GM12865 (cell line): ENCODE results near the gene PGGHG.

Experiments
- DNase-seq: peaks from one replicate; pipeline ENCODE4 v3.0.0; 2010; ENCODE audit warnings: low read depth
- H3K4me3 ChIP-seq: 2 replicates; pipeline ENCODE4 v1.5.1; 2011; ENCODE audit warnings: mild to moderate bottlenecking, low read depth, low read length, control low read depth
- TF ChIP-seq, protein P1 (sequence below): IDR thresholded peaks from 2 replicates; pipeline ENCODE4 v1.5.1; 2011; ENCODE audit warnings: low read length, control low read depth, low read depth, inconsistent platforms; ENCODE audit not compliant: insufficient read depth; ENCODE audit errors: missing control alignments

The PGGHG gene

DNA sequence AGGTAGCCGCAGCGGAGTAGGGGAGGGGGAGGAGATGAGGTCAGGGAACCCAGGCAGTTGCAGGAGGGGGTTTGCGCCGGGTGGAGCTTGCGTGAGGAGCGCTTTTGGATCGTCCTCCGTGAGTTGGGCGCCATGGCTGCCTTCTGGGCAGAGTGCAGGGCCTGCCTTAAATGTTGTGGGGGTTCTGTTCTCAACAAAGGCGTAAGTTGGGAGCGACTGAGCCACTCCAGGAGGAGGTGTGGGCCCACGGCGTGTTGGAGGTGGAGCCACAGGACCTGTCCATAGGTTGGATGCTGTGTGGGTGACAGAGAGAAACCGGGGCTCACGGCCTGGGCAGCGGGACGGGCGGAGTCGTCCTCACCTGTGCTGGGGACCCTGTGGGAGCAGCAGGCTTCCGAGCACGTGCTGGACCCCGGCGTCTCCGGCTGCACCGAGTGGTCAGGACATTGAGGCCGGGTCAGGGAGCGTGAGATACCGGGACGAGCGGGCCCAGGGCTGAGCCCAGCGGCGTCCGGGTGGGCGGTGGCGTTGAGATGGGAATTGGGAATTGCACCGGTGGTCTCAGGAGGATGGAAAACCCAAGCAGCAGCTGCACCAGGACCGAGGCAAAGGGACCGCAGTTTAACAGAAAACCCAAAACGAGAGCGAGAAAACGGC lies 977 bp upstream of the PGGHG start:
- TF ChIP-seq, protein P1, sequence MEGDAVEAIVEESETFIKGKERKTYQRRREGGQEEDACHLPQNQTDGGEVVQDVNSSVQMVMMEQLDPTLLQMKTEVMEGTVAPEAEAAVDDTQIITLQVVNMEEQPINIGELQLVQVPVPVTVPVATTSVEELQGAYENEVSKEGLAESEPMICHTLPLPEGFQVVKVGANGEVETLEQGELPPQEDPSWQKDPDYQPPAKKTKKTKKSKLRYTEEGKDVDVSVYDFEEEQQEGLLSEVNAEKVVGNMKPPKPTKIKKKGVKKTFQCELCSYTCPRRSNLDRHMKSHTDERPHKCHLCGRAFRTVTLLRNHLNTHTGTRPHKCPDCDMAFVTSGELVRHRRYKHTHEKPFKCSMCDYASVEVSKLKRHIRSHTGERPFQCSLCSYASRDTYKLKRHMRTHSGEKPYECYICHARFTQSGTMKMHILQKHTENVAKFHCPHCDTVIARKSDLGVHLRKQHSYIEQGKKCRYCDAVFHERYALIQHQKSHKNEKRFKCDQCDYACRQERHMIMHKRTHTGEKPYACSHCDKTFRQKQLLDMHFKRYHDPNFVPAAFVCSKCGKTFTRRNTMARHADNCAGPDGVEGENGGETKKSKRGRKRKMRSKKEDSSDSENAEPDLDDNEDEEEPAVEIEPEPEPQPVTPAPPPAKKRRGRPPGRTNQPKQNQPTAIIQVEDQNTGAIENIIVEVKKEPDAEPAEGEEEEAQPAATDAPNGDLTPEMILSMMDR = no peak
- DNase-seq = no peak
- H3K4me3 ChIP-seq = peak overlapping the region; percentile 43

DNA sequence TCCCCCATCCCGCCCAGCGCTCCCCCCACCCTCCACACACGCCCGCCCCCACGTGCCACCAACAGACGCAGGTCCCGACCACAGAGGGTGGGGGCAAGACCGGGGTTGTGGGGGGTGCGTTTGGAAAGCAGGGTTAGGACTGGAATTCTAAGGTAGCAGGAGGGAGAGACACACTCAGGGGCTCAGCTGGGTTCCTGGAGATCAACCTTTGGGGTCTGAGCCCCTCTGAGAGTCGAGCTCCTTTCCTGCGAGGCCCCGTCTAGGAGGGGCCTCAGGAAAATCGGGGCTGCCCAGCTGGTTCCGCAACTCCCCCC lies 429 bp downstream of the PGGHG start:
- H3K4me3 ChIP-seq = peak overlapping the region; percentile 51
- TF ChIP-seq, protein P1 = no peak
- DNase-seq = no peak

DNA sequence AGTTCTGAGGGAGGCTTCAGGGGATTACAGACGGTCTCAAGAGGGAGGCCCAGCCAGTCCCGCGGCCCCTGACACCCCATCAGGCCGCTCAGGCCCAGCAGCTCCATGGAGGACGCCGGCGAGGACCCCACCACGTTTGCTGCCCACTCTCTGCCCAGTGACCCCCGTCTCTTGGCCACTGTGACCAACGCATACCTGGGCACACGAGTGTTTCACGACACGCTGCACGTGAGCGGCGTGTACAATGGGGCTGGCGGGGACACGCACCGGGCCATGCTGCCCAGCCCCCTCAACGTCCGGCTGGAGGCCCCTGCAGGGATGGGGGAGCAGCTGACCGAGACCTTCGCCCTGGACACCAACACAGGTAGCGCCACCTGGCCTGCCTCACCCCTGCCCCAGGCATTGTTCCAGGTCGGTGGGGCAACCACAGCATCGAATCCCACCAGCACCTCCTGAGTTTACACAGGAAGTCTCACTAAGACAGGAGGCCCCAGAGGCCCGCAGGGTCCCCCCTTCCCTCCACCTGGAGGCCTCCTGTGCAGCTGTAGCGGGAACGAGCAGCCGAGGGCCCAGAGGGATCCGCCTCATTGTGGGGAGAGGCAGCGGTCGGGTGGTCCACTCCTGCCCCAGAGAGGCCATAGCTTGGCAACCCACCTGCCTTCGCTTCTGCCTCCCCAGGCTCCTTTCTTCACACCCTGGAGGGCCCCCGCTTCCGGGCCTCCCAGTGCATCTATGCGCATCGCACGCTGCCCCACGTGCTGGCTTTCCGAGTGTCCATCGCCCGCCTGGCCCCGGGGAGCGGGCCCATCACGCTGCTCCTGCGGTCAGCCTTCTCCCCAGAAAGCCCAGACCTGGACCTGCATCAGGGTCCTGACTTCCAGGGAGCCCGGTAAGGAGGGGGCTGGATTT lies 1.0 kb downstream of the PGGHG start:
- TF ChIP-seq, protein P1 = no peak
- no peak for DNase-seq
- peak overlapping the region; percentile 51 for H3K4me3 ChIP-seq

DNA sequence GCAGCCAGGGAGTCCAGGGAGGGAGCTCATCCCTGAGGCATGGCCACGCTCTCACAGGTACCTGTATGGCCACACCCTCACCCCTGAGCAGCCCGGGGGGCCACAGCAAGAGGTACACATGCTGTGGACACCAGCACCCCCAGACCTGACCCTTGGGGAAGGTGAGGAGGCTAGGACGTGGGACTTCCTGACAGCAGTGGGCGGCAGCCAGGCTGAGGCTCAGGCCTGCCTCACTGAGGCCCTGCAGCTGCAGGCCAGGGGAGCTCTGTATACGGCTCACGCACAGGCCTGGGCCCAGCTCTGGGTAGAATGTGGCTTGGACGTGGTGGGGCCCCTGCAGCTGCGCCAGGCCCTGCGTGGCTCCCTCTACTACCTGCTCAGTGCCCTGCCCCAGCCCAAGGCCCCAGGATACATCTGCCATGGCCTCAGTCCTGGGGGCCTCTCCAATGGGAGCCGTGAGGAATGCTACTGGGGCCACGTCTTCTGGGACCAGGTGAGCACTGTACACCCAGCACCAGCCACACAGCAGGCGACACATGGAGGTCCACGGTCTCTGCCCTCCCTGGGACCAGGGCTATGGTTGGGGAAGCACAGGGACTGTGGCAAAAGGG lies 1.8 kb downstream of the PGGHG start:
- no peak overlapping the region for H3K4me3 ChIP-seq
- TF ChIP-seq, protein P1 = no peak

DNA sequence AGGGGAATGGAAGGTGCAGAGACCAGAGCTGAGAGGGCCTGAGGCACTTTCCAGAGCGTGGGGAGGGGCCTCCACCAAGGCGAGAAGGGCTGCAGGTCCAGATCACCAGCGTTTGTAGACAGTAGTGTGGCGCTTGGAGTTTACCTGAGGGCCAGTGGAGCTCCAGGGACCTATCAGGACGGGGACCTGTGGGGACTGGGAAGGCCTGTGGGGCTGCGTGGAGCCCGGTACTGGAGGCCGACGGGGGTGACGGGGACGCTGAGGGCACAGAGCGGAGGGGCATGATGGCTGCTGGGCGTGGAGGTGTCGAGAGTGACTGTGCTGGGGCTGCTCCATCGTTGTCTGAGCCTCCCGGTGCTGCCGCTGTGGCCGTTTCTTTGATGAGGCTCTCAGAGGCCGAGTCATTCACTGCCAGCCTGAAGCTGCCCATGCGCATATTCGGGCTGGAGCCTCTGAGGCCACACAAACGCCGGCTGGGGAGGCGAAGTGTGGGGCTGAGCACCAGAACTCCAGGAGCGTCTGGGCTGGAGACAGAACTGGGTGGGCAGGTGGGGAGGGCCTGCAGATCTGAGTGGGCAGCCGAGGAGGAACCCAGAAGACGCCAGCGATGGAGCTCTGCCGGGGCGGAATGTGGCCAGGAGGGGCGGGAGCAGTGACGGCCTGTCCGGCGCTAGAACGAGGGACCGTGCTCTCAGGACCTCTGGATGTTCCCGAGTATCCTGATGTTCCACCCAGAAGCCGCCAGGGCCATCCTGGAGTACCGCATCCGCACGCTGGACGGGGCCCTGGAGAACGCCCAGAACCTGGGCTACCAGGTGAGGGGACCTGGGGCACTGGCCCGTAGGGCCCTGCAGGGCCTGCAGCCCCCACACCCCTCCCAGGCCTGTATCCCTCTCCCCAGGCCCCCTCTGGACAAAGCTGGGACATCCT lies 2.6 kb downstream of the PGGHG start:
- DNase-seq = no peak
- H3K4me3 ChIP-seq = no peak overlapping the region
- TF ChIP-seq, protein P1 = no peak

More for the DNA sequence above, 1.8 kb downstream of the PGGHG start:
- no peak for DNase-seq

DNA sequence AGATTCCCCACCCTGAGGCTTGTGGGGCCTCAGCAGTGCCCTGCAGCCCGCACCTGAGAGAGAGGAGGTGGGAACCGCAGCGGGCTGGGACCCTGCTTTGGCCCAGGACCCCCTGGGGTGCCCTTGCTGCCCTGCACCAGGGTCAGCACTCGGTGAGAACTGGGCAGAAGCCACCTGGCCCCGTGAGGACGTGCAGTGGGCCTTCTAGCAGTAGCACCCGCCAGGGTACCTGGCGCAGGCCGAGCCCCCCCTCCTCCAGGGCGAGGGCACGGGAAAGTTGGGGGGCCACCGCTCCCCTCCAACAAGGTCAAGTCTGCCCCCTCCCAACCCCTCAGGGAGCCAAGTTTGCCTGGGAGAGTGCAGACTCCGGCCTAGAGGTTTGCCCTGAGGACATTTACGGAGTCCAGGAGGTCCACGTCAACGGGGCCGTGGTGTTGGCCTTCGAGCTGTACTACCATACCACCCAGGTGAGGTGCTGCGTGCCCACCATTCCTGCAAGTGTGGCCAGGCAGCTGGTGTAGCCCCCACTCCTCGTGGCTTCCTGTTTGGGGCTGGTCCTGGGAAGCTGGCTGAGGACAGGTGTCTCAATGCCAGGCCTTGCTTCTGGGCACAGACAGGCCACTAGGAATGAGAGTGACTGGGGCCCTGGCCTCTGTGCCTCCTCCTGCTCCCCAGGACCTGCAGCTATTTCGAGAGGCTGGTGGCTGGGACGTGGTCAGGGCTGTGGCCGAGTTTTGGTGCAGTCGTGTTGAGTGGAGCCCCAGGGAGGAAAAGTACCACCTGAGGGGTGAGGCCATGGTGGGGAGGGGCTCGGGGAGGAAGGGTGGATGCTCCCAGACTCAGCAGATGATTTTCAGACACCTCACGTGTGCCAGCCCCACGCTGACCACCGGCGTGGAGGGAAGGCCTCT lies 3.5 kb downstream of the PGGHG start:
- no peak overlapping the region for H3K4me3 ChIP-seq
- no peak for DNase-seq
- TF ChIP-seq, protein P1 = no peak
